GM10248 (cell line): ENCODE data around the gene ZNF260.

Experiments
- CTCF ChIA-PET: fragments of 300-600 bp; sonication (Branson Sonifier 250); formaldehyde crosslinking; extraction: SDS; loops from one replicate; lab custom pipeline; 2021; ENCODE audit warnings: antibody characterized with exemption; lab: Yijun Ruan, JAX
- POLR2A ChIA-PET: fragments of 350-650 bp; sonication (Branson Sonifier 250); formaldehyde crosslinking; extraction: SDS; loops from one replicate; lab custom pipeline; 2020; ENCODE audit warnings: antibody characterized with exemption; lab: Yijun Ruan, JAX
- DNase-seq: peaks from one replicate; pipeline ENCODE4 v3.0.0; 2012; ENCODE audit errors: extremely low spot score
- TF ChIP-seq, protein P1 (sequence below): IDR thresholded peaks from 2 replicates; pipeline ENCODE4 v1.5.1; 2012; ENCODE audit warnings: mild to moderate bottlenecking, low read depth; ENCODE audit errors: extremely low read depth, missing control alignments, control extremely low read depth

The ZNF260 gene

DNA sequence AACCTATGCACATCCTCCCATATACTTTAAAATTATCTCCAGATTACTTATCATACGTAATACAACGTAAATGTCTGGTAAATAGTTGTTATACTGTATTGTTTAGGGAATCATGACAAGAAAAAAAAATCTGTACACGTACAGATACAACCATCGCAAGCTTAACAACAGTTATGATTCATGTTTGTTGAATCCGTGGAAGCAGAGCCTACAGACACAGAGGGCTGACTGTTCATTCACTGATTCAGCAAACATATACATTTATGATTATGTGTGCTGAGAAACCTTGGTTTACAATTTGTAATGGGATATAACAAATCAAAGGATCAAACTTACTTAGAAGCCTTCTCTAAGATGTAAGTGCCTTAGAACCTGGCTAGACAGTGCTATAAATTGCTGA, 1.5 kb downstream of the ZNF260 start:
- ChIA-PET CTCF (interaction anchor here (1.6 kb wide), 1 partner anchor 466 kb away, joined by 3 read pairs; no protein-coding TSS in a partner anchor), POLR2A (interaction anchor here (0.6 kb wide), 1 partner anchor 148 kb away, joined by 3 read pairs; no protein-coding TSS in a partner anchor)
- DNase-seq = no peak
- TF ChIP-seq, protein P1, sequence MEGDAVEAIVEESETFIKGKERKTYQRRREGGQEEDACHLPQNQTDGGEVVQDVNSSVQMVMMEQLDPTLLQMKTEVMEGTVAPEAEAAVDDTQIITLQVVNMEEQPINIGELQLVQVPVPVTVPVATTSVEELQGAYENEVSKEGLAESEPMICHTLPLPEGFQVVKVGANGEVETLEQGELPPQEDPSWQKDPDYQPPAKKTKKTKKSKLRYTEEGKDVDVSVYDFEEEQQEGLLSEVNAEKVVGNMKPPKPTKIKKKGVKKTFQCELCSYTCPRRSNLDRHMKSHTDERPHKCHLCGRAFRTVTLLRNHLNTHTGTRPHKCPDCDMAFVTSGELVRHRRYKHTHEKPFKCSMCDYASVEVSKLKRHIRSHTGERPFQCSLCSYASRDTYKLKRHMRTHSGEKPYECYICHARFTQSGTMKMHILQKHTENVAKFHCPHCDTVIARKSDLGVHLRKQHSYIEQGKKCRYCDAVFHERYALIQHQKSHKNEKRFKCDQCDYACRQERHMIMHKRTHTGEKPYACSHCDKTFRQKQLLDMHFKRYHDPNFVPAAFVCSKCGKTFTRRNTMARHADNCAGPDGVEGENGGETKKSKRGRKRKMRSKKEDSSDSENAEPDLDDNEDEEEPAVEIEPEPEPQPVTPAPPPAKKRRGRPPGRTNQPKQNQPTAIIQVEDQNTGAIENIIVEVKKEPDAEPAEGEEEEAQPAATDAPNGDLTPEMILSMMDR = no peak

DNA sequence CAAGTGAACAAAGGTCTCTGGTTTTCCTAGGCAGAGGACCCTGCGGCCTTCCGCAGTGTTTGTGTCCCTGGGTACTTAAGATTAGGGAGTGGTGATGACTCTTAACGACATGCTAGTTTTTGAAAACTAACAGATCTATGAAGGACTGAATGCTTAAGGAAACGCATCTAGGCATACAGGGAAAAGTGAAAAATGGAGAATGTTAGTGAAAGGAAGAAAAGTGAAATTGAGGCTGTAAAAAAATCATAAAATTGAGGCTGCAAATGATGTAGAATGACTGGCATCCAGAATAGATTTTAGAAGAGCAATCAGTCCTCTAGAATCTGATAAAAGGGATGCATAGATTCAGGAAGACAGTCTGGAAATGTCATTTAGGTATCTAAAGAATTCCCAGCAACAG, 3.5 kb downstream of the ZNF260 start:
- DNase-seq = no peak
- CTCF ChIA-PET = no interaction called here
- POLR2A ChIA-PET = no interaction called here
- TF ChIP-seq, protein P1 = no peak

DNA sequence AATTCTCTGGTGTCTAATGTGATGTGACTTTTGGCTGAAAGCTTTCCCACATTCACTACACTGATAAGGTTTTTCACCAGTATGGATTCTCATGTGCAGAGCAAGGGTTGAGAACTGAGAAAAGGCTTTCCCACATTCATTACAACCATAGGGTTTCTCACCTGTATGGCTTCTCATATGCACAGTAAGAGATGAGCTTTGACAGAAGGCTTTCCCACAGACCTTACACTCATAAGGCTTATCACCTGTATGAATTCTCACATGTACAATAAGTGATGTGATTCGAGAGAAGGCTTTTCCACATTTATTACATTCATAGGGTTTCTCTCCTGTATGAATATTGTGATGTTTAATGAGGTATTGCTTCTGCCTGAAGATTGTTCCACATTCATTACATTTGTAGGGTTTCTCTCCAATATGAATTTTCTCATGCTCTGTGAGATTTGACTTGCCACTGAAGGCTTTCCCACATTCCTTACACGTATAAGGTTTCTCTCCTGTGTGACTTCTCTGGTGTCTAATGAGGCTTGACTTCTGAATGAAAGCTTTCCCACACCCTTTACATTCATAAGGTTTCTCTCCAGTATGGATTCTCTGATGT, 14.0 kb downstream of the ZNF260 start:
- TF ChIP-seq, protein P1 = no peak
- POLR2A ChIA-PET = no interaction called here
- DNase-seq = no peak
- CTCF ChIA-PET = no interaction called here

DNA sequence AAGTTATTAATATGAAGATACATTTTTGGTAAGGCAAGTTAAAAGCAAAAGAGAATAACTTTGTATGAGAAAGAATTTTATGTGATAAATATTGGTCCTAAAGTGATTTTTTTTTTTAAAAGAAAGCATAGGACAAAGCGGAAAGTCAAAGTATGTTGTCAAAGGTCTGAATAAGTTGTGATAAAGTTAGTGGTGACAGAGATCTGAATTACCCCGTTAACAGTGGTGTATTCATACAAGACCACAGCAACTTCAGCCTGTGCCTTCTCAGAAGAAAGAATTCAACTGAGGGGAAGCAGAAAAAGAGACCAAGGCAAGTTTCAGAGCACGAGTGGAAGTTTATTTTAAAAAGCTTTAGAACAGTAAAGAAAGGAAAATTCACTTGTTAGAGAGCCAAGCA, 19.7 kb downstream of the ZNF260 start:
- ChIA-PET POLR2A (no interaction called here), CTCF (no interaction called here)
- TF ChIP-seq, protein P1 = no peak
- DNase-seq = no peak

DNA sequence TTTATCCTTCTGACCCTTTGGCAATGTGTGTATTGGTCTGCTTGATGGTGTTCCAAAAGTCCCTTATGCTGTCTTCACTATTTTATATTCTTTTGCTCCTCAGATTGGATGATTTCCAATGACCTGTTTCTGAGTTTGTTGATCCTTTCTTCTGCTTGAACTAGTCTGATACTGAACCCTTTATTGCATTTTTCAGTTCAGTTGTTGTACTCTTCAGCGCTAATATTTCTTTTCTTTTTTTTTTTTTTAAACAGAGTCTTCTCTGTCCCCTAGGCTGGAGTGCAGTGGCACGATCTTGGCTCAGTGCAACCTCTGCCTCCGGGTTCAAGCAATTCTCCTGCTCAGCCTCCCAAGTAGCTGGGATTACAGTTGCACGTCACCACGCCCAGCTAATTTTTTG, 26.1 kb downstream of the ZNF260 start:
- TF ChIP-seq, protein P1 = no peak
- DNase-seq = no peak
- CTCF ChIA-PET = no interaction called here
- POLR2A ChIA-PET = no interaction called here

DNA sequence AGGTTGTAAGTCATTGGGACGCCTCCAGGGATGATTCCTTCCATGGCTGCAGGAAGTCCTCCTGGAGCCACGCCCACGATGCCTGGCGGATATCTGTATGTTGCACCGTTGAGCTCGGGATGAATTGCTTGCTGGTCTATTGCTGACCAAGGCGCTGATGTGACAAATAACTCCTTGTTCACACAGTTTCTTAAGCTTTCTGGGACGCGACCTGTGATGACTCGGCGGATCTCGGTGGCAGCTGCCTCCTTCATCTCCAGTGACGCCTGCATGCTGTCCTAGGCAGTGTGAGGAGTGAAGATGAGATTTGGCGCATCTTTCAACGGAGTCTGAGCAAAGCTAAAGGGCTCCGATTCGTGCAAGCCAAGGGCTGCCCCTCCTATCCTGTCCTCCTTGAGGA, 31.1 kb downstream of the ZNF260 start:
- CTCF ChIA-PET = no interaction called here
- DNase-seq = no peak
- POLR2A ChIA-PET = no interaction called here
- TF ChIP-seq, protein P1 = no peak
